Fibroblast of pulmonary artery (primary cell): ENCODE measurements around the gene CCPG1.

Source experiments
- DNase-seq: peaks from one replicate; pipeline ENCODE4 v3.0.0-alpha.2; 2010; ENCODE audit warnings: low read depth
- H3K4me3 ChIP-seq: replicated peaks from 2 replicates; pipeline ENCODE4 v1.5.1; 2011; ENCODE audit warnings: low read depth, mild to moderate bottlenecking, control low read depth, low read length, moderate library complexity
- CTCF ChIP-seq: IDR thresholded peaks from 2 replicates; pipeline ENCODE4 v1.5.1; 2011; ENCODE audit warnings: mild to moderate bottlenecking, control low read depth, low read length, inconsistent platforms; ENCODE audit errors: missing control alignments

The CCPG1 gene

GRCh38 chr15:55356985-55357585 is 51.1 kb downstream of the CCPG1 start:
- no peak for TF ChIP-seq CTCF
- no peak for DNase-seq
- H3K4me3 ChIP-seq = no peak overlapping the region

GRCh38 chr15:55353025-55353424 is 55.1 kb downstream of the CCPG1 start:
- DNase-seq = no peak
- H3K4me3 ChIP-seq = no peak overlapping the region
- TF ChIP-seq CTCF = no peak

- no peak overlapping the region for H3K4me3 ChIP-seq
- no peak for TF ChIP-seq CTCF
Measured at GRCh38 chr15:55349282-55349681, 58.9 kb downstream of the CCPG1 start.

GRCh38 chr15:55348281-55348778 is 59.8 kb downstream of the CCPG1 start:
- no peak for DNase-seq
- no peak overlapping the region for H3K4me3 ChIP-seq

More at GRCh38 chr15:55349282-55349681, 58.9 kb downstream of the CCPG1 start:
- no peak for DNase-seq

GRCh38 chr15:55344206-55344605 is 64.0 kb downstream of the CCPG1 start:
- DNase-seq = peak; percentile 3
- H3K4me3 ChIP-seq = no peak overlapping the region
- no peak for TF ChIP-seq CTCF

More at GRCh38 chr15:55348281-55348778, 59.8 kb downstream of the CCPG1 start:
- TF ChIP-seq CTCF = no peak

GRCh38 chr15:55343168-55343567 is 65.0 kb downstream of the CCPG1 start:
- TF ChIP-seq CTCF = no peak
- H3K4me3 ChIP-seq = no peak overlapping the region
- no peak for DNase-seq

GRCh38 chr15:55337160-55337559 is 71.0 kb downstream of the CCPG1 start:
- no peak for TF ChIP-seq CTCF
- no peak overlapping the region for H3K4me3 ChIP-seq
- DNase-seq = no peak
